ENCODE measurements around the gene FHDC1.

FHDC1 gene

GRCh38 chr4:152936446-152937335 lies 568 bp downstream of the FHDC1 start:
- DNase-seq (ENCODE audit: low spot score) = no peak

GRCh38 chr4:152937336-152938236 lies 1.5 kb downstream of the FHDC1 start:
- DNase-seq (ENCODE audit: low spot score) = no peak

DNA sequence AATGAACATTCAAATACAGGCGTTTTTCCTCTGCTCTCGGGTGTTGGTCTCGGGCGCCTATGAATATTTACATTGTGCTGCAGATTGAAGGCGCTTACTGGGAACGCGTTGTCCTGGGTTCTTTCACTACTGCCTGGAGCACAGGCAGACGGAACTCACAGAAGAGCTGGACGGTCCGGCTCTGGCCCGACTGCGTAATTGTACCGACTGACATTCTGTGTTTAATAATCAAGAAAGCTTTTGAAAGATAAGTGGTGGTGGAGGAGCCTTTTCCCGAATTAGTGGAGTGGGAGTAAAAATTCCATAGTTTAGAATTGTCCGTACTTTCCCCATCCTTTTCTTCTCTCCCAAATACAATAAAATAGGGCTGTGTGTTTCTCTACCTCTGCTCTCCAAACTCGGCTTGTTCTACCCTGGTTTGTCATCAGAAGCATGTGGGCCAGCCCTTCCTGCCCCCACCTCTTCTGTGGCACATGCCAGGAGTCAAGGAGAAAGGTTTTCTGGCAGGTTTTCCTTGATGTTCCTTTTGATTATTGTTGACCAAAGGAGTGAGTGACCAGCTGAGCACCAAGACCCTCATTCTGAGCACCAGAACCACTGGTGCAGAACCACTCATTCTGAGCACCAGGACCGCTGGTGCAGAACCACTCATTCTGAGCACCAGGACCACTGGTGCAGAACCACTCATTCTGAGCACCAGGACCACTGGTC lies 2.3 kb downstream of the FHDC1 start:
- DNase-seq (ENCODE audit: low spot score) = no peak

DNA sequence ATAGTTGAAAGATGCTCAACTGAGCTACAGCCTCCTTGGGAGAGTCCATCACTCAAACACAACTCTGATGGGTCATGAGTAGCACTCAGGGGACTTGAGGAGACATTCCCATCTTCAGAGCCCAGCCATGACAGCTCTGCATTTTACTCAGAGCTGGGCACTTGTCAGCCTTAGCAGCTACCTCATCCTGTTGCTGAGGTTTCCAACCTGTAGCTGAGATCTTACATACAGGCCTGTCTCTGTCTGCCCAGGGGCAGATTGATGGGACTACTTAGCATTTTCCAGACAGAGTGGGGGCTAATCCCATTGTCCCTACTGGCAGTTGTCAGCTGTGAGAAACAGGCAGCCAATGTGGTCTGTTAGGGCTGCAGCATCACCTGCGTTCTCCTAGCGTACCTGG lies 3.5 kb downstream of the FHDC1 start:
- no peak for DNase-seq (ENCODE audit: low spot score)

- DNase-seq (ENCODE audit: low spot score) = no peak
These were observed 4.3 kb downstream of the FHDC1 start for GRCh38 chr4:152940461-152940860.

DNA sequence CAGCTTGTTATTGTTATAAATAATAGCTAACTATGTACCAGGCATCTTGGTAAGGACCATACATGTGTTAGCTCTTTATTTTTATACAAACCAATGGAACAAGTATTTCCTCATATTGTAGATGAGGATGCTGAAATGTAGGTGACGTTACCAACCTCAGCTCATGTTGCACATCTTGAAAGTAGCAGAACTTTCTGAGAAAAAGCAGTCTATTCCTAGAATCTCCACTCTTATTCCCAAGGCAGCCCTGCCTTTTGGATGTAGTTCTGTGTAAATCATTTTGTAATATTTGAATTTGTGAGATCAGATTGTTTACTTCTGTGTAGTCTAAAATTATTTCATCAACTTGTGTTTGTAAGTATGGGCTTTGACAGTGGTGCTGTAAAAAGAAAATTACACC lies 5.3 kb downstream of the FHDC1 start:
- no peak for DNase-seq (ENCODE audit: low spot score)

- DNase-seq (ENCODE audit: low spot score) = no peak
These were observed 6.2 kb downstream of the FHDC1 start for GRCh38 chr4:152942346-152942745.

DNA sequence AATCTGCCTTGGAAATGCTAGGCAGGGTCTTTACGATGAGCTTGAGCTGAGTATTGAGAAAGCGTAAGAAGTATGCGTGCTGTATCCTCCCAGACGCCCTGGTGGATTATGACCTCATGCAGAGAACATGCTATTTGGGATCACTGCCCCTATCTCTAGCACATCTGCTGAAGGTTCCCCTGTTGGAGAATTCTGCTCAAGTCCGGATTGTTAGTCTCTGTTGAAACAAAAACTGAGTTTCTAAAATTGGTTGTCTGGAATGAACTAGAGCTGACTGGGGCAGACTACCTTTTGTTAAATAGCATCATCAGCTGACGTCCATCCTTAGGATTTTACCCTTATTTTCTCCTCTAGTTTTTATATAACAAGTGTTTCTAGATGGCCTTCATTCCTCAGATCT lies 7.5 kb downstream of the FHDC1 start:
- DNase-seq (ENCODE audit: low spot score) = no peak

GRCh38 chr4:152944666-152945320 lies 8.7 kb downstream of the FHDC1 start:
- DNase-seq (ENCODE audit: low spot score) = no peak

DNA sequence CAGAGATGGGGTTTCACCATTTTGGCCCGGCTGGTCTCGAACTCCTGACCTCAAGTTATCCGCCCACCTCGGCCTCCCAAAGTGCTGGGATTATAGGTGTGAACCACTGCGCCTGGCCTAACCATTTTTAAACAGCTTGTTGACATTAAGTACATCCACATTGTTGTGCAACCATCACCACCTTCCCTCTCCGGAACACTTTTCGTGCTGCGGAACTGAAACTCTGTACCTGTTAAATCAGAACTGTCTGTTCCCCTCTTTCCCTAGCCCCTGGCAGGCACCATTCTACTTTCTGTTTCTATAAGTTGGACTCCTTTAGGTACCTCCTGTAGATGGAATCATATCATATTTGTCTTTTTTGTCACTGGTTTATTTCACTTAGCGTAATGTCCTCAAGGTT lies 9.5 kb downstream of the FHDC1 start:
- no peak for DNase-seq (ENCODE audit: low spot score)

DNA sequence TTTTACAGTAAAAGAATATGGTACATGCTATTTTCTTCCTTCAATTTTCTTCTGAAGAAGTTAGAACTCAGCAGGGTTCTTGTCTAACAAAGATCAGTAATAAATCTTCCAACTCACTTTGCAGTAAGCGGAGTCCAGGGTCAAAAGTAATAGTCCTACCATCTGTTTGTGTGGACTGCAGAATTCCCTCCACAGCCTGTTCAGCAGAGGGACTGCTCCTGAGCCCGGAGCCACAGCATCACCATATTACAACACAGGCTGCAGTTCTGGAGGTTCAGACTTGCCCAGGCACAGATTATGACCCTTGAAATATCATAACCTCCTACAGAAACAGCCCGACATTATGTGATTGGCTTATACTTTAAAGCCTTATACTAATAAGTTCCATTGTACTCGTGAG lies 10.3 kb downstream of the FHDC1 start:
- DNase-seq (ENCODE audit: low spot score) = no peak

DNA sequence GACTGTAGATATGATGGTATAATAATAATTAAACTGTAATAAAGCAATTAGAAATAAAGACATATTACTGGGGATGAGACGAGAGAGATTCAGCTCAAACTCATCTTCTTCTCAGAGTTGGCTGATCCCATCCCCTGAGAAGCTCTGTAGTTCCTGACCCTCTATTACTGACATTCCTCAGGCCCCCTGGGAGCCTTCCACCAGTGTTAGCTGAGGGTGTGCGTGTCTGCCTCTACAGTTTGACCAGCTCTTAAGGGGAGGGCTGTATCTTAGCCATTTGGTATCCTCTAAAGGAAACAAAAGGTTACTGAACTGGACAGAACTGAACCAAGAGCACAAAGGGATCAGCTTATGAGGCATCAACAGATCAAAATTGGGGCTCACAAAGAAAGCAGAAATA lies 11.2 kb downstream of the FHDC1 start:
- DNase-seq (ENCODE audit: low spot score) = no peak

GRCh38 chr4:152949930-152950329 lies 13.8 kb downstream of the FHDC1 start:
- DNase-seq (ENCODE audit: low spot score) = no peak

GRCh38 chr4:152950402-152951274 lies 14.5 kb downstream of the FHDC1 start:
- no peak for DNase-seq (ENCODE audit: low spot score)

DNA sequence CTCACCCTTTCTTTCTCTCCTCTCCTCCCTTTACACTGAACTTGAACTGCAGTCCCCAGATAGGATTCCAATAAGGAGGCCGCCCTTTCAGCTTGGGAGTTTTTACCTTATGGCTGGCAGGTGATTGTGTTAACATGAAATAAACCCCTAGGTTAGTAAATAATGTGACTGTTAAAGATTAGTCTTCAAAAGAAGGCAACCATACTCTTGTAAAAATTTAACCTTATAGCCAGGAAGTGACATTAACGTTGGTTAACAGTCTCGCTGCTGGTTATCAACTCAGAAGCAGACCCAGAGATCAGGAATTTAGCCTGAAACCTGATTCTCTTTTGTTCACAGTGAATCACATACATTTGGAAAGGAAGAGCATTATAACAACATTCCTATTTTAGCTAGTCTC lies 15.2 kb downstream of the FHDC1 start:
- DNase-seq (ENCODE audit: low spot score) = no peak

DNA sequence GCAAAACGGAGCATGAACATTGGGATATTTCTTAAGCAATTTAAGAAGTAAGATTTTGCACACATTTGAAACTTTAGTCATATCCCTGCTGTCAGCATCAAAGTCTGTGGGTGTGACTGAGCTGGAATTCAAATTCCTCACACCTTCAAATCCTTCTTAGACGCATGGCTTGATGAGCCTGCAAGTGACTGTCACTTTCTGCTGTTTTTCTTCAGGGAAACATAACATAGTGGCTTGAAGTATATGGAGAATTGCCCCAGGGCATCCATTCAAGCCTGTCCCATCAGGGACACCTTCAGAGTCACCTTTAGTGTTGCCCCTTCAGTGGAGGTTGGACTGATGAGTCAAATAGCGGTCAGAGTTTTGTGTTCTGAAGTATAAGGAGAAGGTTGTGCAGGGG lies 17.4 kb downstream of the FHDC1 start:
- no peak for DNase-seq (ENCODE audit: low spot score)

- DNase-seq (ENCODE audit: low spot score) = no peak
These were observed 18.6 kb downstream of the FHDC1 start for GRCh38 chr4:152954741-152955140.

DNA sequence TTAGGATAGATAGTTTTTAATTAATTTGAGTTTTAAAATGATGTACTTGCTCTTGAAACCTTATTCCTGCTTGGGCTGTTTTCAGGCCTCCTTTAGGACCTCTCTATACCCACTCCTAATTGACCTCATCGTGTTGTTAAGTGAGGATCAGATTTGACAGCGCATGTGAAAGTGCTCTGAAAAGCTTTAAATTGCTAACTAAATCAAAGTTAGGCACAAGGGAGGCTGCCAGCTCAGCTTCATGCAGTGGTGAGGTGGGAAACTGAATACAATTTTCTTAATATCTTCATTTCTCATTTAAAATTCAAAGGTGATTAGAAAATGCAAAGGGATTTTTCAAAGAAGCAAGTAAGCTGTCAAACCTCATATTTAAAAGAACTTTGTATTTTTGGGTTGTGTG lies 20.0 kb downstream of the FHDC1 start:
- no peak for DNase-seq (ENCODE audit: low spot score)

DNA sequence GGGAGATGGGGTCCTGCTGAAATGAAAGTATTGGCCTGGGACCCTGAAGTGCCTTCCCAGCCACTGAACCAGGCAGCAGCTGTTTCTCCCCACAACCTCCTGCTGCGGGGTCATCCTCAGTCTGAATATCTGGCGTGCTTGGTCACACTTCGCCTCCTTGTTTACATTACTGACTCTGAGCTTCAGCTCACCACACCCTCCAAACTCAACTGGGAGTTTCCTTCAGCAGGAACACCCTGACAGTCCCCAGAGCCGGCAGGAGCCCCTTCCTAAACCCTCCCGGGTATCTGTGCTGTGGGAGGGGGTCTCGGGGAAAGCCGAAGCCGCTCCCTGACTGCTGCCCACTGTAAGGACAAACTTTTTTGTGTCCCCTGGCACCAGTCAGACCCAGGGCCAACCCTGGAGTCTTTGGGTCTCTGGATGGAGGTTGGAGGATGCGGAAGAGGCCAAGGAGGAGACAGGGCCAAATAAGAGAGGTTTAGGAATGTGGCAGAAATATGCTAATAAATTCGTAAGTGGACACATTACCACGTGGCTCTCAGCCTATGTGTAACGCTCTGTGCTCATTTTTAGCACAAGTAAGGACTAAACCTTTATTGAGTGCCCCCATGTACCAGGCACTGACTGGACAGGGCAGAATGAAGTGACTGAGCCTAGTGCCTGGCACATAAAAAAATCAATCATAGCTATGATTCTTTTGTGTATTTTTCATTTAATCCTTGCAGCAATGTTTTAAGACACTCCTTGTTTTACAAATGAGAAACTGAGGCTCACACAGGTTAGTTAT lies 20.7 kb downstream of the FHDC1 start:
- DNase-seq (ENCODE audit: low spot score) = no peak
